SK-N-SH treated with all-trans-retinoic acid at 6 μM for 48 hours (cell line): ENCODE measurements around the gene MAP3K6.

ENCODE experiments used
- ATAC-seq: fragments of 200-7000 bp; cut with Tn5 transposase; 3 replicates; pipeline ENCODE4 v1.9.1; 2020; ENCODE audit warnings: mild to moderate bottlenecking, moderate library complexity
- ARNTL ChIP-seq: fragments of 450-650 bp; formaldehyde crosslinking; IDR thresholded peaks from 2 replicates; pipeline ENCODE4 v1.5.0; 2020; ENCODE audit warnings: low read depth, mild to moderate bottlenecking, moderate library complexity, borderline replicate concordance
- BACH2 ChIP-seq: fragments of 250-450 bp; sonication (Bioruptor Pico); IDR thresholded peaks from 2 replicates; pipeline ENCODE4 v1.9.0; 2021; ENCODE audit warnings: mild to moderate bottlenecking, borderline replicate concordance
- CSDC2 ChIP-seq: fragments of 250-450 bp; sonication (Bioruptor Pico); IDR thresholded peaks from 2 replicates; pipeline ENCODE4 v1.5.0; 2020; ENCODE audit warnings: mild to moderate bottlenecking, moderate library complexity
- CSRNP3 ChIP-seq: fragments of 250-450 bp; sonication (Bioruptor Pico); IDR thresholded peaks from 2 replicates; pipeline ENCODE4 v1.5.1; 2021; ENCODE audit warnings: mild to moderate bottlenecking, moderate library complexity
- GLIS3 ChIP-seq: fragments of 250-450 bp; sonication (Bioruptor Pico); IDR thresholded peaks from 2 replicates; pipeline ENCODE4 v1.5.0; 2020; ENCODE audit warnings: mild to moderate bottlenecking, moderate library complexity
- ISL1 ChIP-seq: fragments of 250-450 bp; sonication (Bioruptor Pico); IDR thresholded peaks from 2 replicates; pipeline ENCODE4 v2.1.2; 2022; ENCODE audit warnings: mild to moderate bottlenecking, moderate library complexity
- PATZ1 ChIP-seq: fragments of 250-450 bp; sonication (Bioruptor Pico); IDR thresholded peaks from 2 replicates; pipeline ENCODE4 v1.8.0; 2020; ENCODE audit warnings: mild to moderate bottlenecking, moderate library complexity, borderline replicate concordance
- RARB ChIP-seq: fragments of 250-450 bp; sonication (Bioruptor Pico); IDR thresholded peaks from 2 replicates; pipeline ENCODE4 v1.8.0; 2021; ENCODE audit warnings: mild to moderate bottlenecking, moderate library complexity
- SNAI2 ChIP-seq: fragments of 250-450 bp; sonication (Bioruptor Pico); IDR thresholded peaks from 2 replicates; pipeline ENCODE4 v1.5.0; 2020; ENCODE audit warnings: mild to moderate bottlenecking, moderate library complexity
- TOX ChIP-seq: fragments of 250-450 bp; sonication (Bioruptor Pico); IDR thresholded peaks from 2 replicates; pipeline ENCODE4 v1.8.0; 2021; ENCODE audit warnings: mild to moderate bottlenecking, moderate library complexity, borderline replicate concordance
- TSHZ2 ChIP-seq: fragments of 250-450 bp; sonication (Bioruptor Pico); IDR thresholded peaks from 2 replicates; pipeline ENCODE4 v1.5.0; 2020; ENCODE audit warnings: mild to moderate bottlenecking, moderate library complexity
- ZC3H10 ChIP-seq: fragments of 250-450 bp; sonication (Bioruptor Pico); IDR thresholded peaks from 2 replicates; pipeline ENCODE4 v1.5.1; 2021; ENCODE audit warnings: mild to moderate bottlenecking, moderate library complexity
- ZFP3 ChIP-seq: fragments of 250-450 bp; sonication (Bioruptor Pico); IDR thresholded peaks from 2 replicates; pipeline ENCODE4 v1.5.0; 2020; ENCODE audit warnings: mild to moderate bottlenecking, moderate library complexity
- ZFP30 ChIP-seq: fragments of 450-650 bp; formaldehyde crosslinking; IDR thresholded peaks from 2 replicates; pipeline ENCODE4 v1.5.0; 2022; ENCODE audit warnings: mild to moderate bottlenecking, moderate library complexity
- ZNF565 ChIP-seq: fragments of 450-650 bp; formaldehyde crosslinking; conservative IDR thresholded peaks from 2 replicates; pipeline ENCODE4 v1.5.0; 2020; ENCODE audit warnings: low read depth, mild to moderate bottlenecking, moderate library complexity
- ZNF70 ChIP-seq: fragments of 450-650 bp; formaldehyde crosslinking; IDR thresholded peaks from 2 replicates; pipeline ENCODE4 v1.5.0; 2020; ENCODE audit warnings: mild to moderate bottlenecking, moderate library complexity
- ZNF8 ChIP-seq: fragments of 450-650 bp; formaldehyde crosslinking; IDR thresholded peaks from 2 replicates; pipeline ENCODE4 v1.5.0; 2020; ENCODE audit warnings: mild to moderate bottlenecking, moderate library complexity

Gene MAP3K6

GRCh38 chr1:27359822-27360158 is 7.0 kb downstream of the MAP3K6 start:
- no peak for ATAC-seq
- TF ChIP-seq ARNTL (CRISPR knock-in tag) (no peak), TOX (CRISPR knock-in tag) (no peak), ZFP30 (CRISPR knock-in tag) (no peak), ZNF8 (no peak), BACH2 (no peak), CSRNP3 (CRISPR knock-in tag) (no peak), GLIS3 (CRISPR knock-in tag) (no peak), CSDC2 (CRISPR knock-in tag) (no peak)

GRCh38 chr1:27358928-27359313 is 7.8 kb downstream of the MAP3K6 start:
- TF ChIP-seq PATZ1 = no peak
- TF ChIP-seq CSRNP3 (CRISPR knock-in tag) = no peak
- TF ChIP-seq ZC3H10 (CRISPR knock-in tag) = no peak
- no peak for TF ChIP-seq RARB (CRISPR knock-in tag)
- no peak for TF ChIP-seq ZFP30 (CRISPR knock-in tag)
- no peak for TF ChIP-seq BACH2
- TF ChIP-seq ZNF70 = no peak
- TF ChIP-seq SNAI2 = no peak
- no peak for TF ChIP-seq GLIS3 (CRISPR knock-in tag)
- TF ChIP-seq ZNF8 = no peak
- no peak for TF ChIP-seq ZNF565 (CRISPR knock-in tag)
- TF ChIP-seq ISL1 (CRISPR knock-in tag) = no peak

GRCh38 chr1:27358038-27358927 is 8.5 kb downstream of the MAP3K6 start:
- TF ChIP-seq ZFP3 (CRISPR knock-in tag) (no peak), TSHZ2 (CRISPR knock-in tag) (no peak)
- TF ChIP-seq, all 23 proteins: peak for 0
- ATAC-seq = no peak

More at GRCh38 chr1:27358928-27359313, 7.8 kb downstream of the MAP3K6 start:
- no peak for ATAC-seq

GRCh38 chr1:27357281-27358037 is 9.3 kb downstream of the MAP3K6 start:
- no peak for TF ChIP-seq TSHZ2 (CRISPR knock-in tag)
- TF ChIP-seq CSDC2 (CRISPR knock-in tag) = no peak
- TF ChIP-seq TOX (CRISPR knock-in tag) = no peak
- ATAC-seq = peak; percentile 91
